ENCODE data around the gene CDC20. TPM values are rescaled to one million over a fixed set of nuclear protein-coding genes. Genes with fewer than 3 reads are reported as not detected.

CDC20 gene
- total RNA-seq, 2 donors from 2014 or later: 0.35 to 0.41 TPM

- ATAC-seq (ENCODE audit: insufficient number of reproducible peaks, low FRiP score, low read depth): peak; percentile 30
Measured at GRCh38 chr1:43348343-43348808, 10.4 kb upstream of the CDC20 start.

GRCh38 chr1:43348809-43349593 is 9.8 kb upstream of the CDC20 start:
- ATAC-seq (ENCODE audit: insufficient number of reproducible peaks, low FRiP score, low read depth) (peak; percentile 58), DNase-seq (ENCODE audit: low spot score) (peak; percentile 34)
- Histone ChIP-seq H3K4me3 (peak overlapping the region; percentile 83), H3K9me3 (no peaks in the 10 kb centered on the region), H3K27ac (peak overlapping the region; percentile 81 to 87), H3K36me3 (no peaks in the 10 kb centered on the region), H3K27me3 (replicated peaks; ENCODE audit: insufficient read depth) (no peaks in the 10 kb centered on the region), H3K4me1 (ENCODE audit: control insufficient read depth in 1 of 2, low read depth in 2 of 2) (peaks cover 0 to 22% of the 10 kb centered on the region in 2 donors)
- TF ChIP-seq CTCF (IDR thresholded peaks at IDR 0.05): no peak

More at GRCh38 chr1:43348343-43348808, 10.4 kb upstream of the CDC20 start:
- H3K36me3 ChIP-seq: no peaks in the 10 kb centered on the region
- peaks cover 0 to 24% of the 10 kb centered on the region in 2 donors for H3K4me1 ChIP-seq (ENCODE audit: control insufficient read depth in 1 of 2, low read depth in 2 of 2)
- H3K9me3 ChIP-seq: no peaks in the 10 kb centered on the region
- H3K4me3 ChIP-seq: peak overlapping the region; percentile 83
- H3K27me3 ChIP-seq (replicated peaks; ENCODE audit: insufficient read depth): no peaks in the 10 kb centered on the region
- DNase-seq (ENCODE audit: low spot score): no peak
- no peak for TF ChIP-seq CTCF (IDR thresholded peaks at IDR 0.05)
- H3K27ac ChIP-seq: peak overlapping the region; percentile 81 to 87

GRCh38 chr1:43349594-43350306 is 9.0 kb upstream of the CDC20 start:
- H3K27me3 ChIP-seq (replicated peaks; ENCODE audit: insufficient read depth): no peaks in the 10 kb centered on the region
- H3K27ac ChIP-seq: peak overlapping the region; percentile 81 to 87
- peaks cover 0 to 18% of the 10 kb centered on the region in 2 donors for H3K4me1 ChIP-seq (ENCODE audit: control insufficient read depth in 1 of 2, low read depth in 2 of 2)
- no peaks in the 10 kb centered on the region for H3K9me3 ChIP-seq
- no peak for DNase-seq (ENCODE audit: low spot score)
- no peak for TF ChIP-seq CTCF (IDR thresholded peaks at IDR 0.05)
- peak overlapping the region; percentile 83 for H3K4me3 ChIP-seq
- peak; percentile 7 for ATAC-seq (ENCODE audit: insufficient number of reproducible peaks, low FRiP score, low read depth)
- no peaks in the 10 kb centered on the region for H3K36me3 ChIP-seq

GRCh38 chr1:43350976-43351375 is 7.8 kb upstream of the CDC20 start:
- no peaks in the 10 kb centered on the region for H3K9me3 ChIP-seq
- no peaks in the 10 kb centered on the region for H3K27me3 ChIP-seq (replicated peaks; ENCODE audit: insufficient read depth)
- H3K36me3 ChIP-seq: no peaks in the 10 kb centered on the region
- no peak for TF ChIP-seq CTCF (IDR thresholded peaks at IDR 0.05)
- no peak overlapping the region for H3K27ac ChIP-seq
- peaks cover 0 to 18% of the 10 kb centered on the region in 2 donors for H3K4me1 ChIP-seq (ENCODE audit: control insufficient read depth in 1 of 2, low read depth in 2 of 2)
- DNase-seq (ENCODE audit: low spot score): no peak
- H3K4me3 ChIP-seq: no peak overlapping the region
- no peak for ATAC-seq (ENCODE audit: insufficient number of reproducible peaks, low FRiP score, low read depth)

Measured in thoracic aorta (tissue), 2 donors.